GM12891 (cell line): ENCODE results near the gene SLC49A3.

Experiments used
- PAX5 ChIP-seq: IDR thresholded peaks from 2 replicates; pipeline ENCODE4 v1.6.1; 2011; ENCODE audit warnings: low read length, moderate library complexity, mild to moderate bottlenecking; ENCODE audit not compliant: insufficient read depth, severe bottlenecking
- POLR2A ChIP-seq: IDR thresholded peaks from 2 replicates; pipeline ENCODE4 v1.6.1; 2011; ENCODE audit warnings: low read depth, low read length, control low read depth
- POLR2AphosphoS5 ChIP-seq: IDR thresholded peaks from 2 replicates; pipeline ENCODE4 v1.6.1; 2011; ENCODE audit warnings: low read depth, low read length, control low read depth
- SPI1 ChIP-seq: IDR thresholded peaks from 2 replicates; pipeline ENCODE4 v1.6.1; 2011; ENCODE audit warnings: low read depth, low read length, control low read depth
- TAF1 ChIP-seq: IDR thresholded peaks from 2 replicates; pipeline ENCODE4 v1.6.1; 2011; ENCODE audit warnings: low read depth, low read length, control low read depth

DNA sequence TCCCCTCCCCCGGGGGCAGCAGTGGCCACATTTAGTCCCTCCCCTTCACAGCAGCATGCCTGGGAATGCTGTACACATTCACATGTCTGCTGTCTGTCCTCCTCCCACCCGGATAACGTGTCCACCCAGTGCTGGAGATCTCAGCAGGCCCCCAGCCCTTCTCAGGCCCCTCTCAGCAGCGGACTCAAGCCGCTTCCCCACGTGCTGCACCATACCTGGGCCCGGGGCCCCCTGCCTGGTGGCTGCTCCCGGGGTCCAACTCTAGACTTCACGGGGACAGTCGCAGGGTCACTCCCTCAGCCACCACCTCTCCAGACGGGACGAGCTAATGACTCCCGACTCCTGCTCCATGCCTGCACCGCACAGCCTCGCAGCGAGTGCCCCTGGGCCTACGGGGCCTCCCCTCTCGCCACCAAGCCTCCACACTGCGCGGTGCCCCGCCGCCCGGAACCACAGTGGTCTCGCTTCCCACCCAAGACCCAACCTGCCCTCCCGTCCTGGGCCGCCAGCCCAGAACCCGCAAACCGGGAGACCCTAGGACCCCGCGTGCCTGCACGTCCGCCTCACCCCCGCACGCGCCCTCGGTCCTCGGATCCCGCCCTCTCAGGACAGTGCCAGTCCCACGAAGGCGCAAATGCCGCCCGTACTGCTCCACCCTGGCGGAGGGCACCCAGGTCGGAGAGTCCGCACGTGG, 15.4 kb upstream of the SLC49A3 start:
- TF ChIP-seq POLR2A (no peak), PAX5 (no peak), POLR2AphosphoS5 (no peak), TAF1 (no peak), SPI1 (no peak)
